HG03354 (cell line): Measurements from ENCODE around the gene APEX1.

ENCODE experiments used
- ATAC-seq: cut with Tn5 transposase; IDR thresholded peaks from one replicate; pipeline ENCODE4 v1.9.1; 2021; ENCODE audit warnings: mild to moderate bottlenecking; ENCODE audit not compliant: unreplicated experiment, poor library complexity, severe bottlenecking

The APEX1 gene

GRCh38 chr14:20454516-20455354, at the start of gene APEX1, which contains the start of gene OSGEP:
Gene APEX1, plus strand, starts transcription at chr14:20455226. Its CDS starts 420 bp downstream, at chr14:20455646.
Gene OSGEP, minus strand, starts transcription at chr14:20454812. Its CDS starts 129 bp downstream, at chr14:20454683.
- ATAC-seq = peak; percentile 89

- ATAC-seq = no peak
These were observed 45.8 kb upstream of the APEX1 start for GRCh38 chr14:20409226-20409625.

DNA sequence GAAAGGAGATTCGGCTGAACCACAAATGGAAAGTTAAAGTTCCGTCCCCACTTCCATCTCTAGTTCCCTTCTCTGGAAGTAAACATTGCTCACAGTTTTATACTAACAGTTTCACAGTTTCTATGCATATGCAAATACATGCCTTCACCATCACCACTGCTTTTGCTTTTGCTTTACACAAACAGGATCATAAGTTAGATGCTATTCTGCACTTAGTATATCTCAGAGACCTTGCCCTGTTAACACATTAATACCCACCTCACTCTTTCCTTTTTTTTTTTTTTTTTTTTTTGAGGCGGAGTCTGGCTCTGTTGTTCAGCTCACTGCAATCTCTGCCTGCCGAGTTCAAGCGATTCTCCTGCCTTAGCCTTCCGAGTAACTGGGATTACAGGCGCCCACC, 42.6 kb upstream of the APEX1 start:
- peak; percentile 75 for ATAC-seq

- peak; percentile 73 for ATAC-seq
These were observed 41.9 kb upstream of the APEX1 start, which contains the start of gene TEP1 for GRCh38 chr14:20412876-20413743. Gene TEP1, minus strand, starts transcription at chr14:20413501. Its CDS starts 5,062 bp downstream, at chr14:20408439.

GRCh38 chr14:20413744-20414082, 41.3 kb upstream of the APEX1 start:
- ATAC-seq = peak; percentile 25

DNA sequence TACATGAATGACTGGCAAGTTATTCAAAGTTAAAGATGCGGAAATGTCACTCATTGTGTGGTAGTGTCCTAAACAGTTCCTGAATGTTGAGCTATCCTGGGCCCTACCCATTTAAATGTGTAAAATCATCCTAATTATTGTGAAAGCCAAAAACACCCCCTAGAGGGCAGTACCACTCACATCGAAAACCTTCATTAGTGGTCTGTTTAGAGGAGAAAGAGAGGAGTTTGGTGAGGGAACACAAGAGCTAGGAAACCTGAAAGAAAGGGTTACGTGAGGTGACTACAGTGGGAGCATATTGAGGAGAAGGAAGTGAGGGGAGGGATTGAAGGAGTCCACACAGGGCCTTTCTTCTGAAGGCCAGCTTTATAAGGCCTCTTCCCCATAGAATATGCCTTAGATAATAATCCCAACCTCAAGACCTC, 39.2 kb upstream of the APEX1 start:
- ATAC-seq = peak; percentile 46

GRCh38 chr14:20416223-20416622, 38.8 kb upstream of the APEX1 start:
- no peak for ATAC-seq

- ATAC-seq = no peak
These were observed 37.5 kb upstream of the APEX1 start for GRCh38 chr14:20417250-20418186.

DNA sequence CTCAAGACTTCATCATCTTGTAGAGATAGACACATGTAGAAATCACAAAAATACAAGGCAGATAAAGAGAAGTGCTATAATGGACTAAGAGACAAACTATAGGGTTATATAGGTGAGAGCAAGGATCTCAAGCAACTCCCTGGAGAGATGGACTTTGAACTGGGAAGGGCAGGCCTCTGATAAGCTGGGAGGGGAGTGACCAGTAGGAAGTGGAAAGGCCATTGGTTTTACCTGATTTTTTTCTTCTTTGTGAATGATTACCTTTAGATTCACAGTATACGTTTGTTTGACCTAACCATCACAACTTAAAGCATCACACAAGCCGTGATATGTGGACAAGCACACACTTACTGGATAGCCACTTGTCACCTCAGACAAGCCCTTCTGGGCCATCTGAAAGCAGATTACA, 36.5 kb upstream of the APEX1 start:
- ATAC-seq = no peak

GRCh38 chr14:20419419-20419818, 35.6 kb upstream of the APEX1 start:
- ATAC-seq = no peak

GRCh38 chr14:20421267-20421666, 33.8 kb upstream of the APEX1 start:
- ATAC-seq = no peak

DNA sequence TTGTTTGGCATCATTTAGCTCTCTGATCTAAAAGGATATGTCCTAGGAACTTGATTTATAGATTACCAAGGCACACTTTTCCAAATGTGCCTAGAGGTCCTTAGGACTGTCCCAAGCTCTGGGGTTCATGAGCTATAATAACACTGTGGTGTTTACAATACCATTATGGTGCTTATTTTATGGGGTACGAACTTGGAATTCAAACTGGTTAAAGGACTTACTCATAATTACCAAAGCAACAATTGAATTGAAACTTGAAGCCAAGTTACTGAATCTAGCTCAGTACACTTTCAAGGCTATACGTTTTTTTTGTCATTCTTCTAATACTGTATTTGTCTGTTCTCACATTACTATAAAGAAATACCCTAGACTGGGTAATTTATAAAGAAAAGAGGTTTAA, 32.1 kb upstream of the APEX1 start:
- ATAC-seq = no peak

- ATAC-seq = no peak
These were observed 30.2 kb upstream of the APEX1 start for GRCh38 chr14:20424851-20425250.

- peak; percentile 81 for ATAC-seq
These were observed 27.6 kb upstream of the APEX1 start for GRCh38 chr14:20427231-20428009.

GRCh38 chr14:20428010-20428365, 27.0 kb upstream of the APEX1 start:
- ATAC-seq = peak; percentile 37

DNA sequence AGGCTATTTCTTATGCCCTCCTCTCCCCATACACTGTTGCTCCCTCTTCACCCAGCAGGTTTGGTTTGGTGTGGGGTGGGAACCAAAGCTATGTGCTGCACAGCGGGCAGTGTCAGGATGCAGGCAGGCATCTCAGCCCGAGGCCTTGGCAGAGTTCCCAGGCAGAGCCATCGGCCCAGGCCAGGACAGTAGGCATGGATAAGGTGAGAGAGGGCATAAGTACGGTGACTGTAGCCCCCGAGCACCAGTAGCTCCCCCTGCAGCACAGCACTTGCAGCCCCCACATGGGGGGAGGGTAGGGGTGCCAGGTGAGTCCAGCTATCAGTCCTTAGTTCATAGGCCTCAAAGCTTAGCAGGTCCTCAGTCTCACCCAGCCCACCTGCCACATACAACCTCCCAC, 26.2 kb upstream of the APEX1 start:
- ATAC-seq = no peak

- ATAC-seq = no peak
These were observed 25.0 kb upstream of the APEX1 start for GRCh38 chr14:20429801-20430669.
